GM23338 (cell line): ENCODE results near the gene FHOD1.

ENCODE experiments used
- EZH2 ChIP-seq: fragments of 200-600 bp; sonication (generic); IDR thresholded peaks from one replicate; pipeline ENCODE4 v1.8.0; 2017; ENCODE audit warnings: antibody characterized with exemption, mild to moderate bottlenecking, low read depth; ENCODE audit not compliant: unreplicated experiment
- TF ChIP-seq, protein P1 (sequence below), 2 experiments: fragments of 200-600 bp in 1 of 2; sonication (generic) in 1 of 2; conservative IDR thresholded peaks; 2 replicates each; pipeline versions ENCODE4 v1.5.1 to v1.6.1; 2016 to 2017; ENCODE audit warnings: antibody characterized with exemption in 2 of 2, low read depth in 2 of 2, mild to moderate bottlenecking in 2 of 2, moderate library complexity in 1 of 2

DNA sequence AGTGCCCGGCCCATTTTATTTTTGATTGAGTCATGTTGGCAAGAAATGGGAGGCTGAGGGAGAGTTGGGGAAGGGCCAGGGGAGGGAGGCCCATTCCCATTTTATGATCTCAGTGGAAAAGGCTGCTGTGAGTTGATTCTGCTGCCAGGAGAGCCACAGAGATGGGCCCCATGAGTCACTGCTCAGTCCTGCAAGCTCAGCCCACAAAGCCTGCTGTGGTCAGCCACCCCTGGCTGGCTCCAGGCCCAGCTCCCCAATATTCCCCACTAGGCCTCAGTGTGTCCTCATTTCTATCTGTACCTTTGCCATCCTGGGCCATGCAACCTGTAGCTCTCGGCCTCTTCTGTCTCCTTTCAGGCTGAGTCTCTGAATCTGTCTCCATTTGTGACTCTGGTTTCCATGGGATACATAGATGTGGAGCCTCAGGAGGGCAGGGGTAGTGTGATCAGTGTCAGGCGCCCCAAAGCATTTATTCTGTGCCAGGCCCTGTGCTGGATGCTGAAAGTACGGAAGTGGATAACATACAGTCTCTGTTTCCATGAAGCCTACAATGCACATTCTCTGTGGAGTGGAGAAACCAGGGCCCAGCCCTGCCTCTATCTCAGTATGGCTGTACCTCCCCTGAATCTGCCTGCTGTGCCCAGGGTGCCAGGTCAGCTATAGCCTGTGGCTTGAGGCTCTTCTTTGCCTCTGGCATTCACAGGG is 30.2 kb upstream of the FHOD1 start:
- TF ChIP-seq, protein P1, sequence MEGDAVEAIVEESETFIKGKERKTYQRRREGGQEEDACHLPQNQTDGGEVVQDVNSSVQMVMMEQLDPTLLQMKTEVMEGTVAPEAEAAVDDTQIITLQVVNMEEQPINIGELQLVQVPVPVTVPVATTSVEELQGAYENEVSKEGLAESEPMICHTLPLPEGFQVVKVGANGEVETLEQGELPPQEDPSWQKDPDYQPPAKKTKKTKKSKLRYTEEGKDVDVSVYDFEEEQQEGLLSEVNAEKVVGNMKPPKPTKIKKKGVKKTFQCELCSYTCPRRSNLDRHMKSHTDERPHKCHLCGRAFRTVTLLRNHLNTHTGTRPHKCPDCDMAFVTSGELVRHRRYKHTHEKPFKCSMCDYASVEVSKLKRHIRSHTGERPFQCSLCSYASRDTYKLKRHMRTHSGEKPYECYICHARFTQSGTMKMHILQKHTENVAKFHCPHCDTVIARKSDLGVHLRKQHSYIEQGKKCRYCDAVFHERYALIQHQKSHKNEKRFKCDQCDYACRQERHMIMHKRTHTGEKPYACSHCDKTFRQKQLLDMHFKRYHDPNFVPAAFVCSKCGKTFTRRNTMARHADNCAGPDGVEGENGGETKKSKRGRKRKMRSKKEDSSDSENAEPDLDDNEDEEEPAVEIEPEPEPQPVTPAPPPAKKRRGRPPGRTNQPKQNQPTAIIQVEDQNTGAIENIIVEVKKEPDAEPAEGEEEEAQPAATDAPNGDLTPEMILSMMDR (conservative IDR thresholded peaks at IDR 0.05; ENCODE audit: low read depth in 2 of 2) = no peak
- no peak for TF ChIP-seq EZH2
